ENCODE data around the gene APELA. TPM values are rescaled to one million over a fixed set of nuclear protein-coding genes. Genes with fewer than 3 reads are reported as not detected.
"Not testable (repeated sequence)": the region's sequence is repeated elsewhere in the genome, so short reads cannot be mapped to it uniquely, and the experiment has no call there.

Gene APELA, protein sequence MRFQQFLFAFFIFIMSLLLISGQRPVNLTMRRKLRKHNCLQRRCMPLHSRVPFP
- total RNA-seq = not detected

DNA sequence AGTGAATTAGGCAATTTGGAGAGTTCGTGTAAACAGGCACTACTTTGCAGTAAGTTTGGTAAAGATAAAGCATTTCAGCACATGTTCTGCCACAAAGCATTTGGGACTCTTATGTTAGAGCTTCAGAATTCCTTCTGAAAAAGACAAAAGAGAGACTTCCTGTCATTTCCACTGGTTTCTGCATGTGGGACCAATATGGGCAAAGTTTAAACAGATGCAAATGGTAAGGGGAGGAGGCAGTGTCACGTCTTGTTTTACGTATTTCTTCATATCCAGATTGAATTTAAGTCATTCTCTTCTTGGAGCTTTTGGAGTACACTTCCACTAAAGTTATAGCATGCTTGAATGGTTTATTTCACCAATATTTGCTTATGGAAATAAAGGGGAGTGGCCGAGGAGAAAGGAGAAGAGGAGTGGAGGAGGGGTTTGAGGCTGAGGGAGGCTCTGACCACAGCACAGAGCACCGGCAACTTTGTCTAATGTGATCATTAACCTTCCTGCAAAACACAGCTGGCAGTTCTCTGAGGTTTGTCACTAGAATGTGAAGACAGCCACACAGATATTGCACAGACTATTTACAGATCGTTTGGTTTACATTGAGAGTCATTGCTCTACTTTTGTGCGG, at the start of gene APELA:
Gene APELA, plus strand, starts transcription at position 479 of the 625 bp plus-strand sequence. CDS start 154 bp downstream, outside the sequence.
- DNase-seq (ENCODE audit: low spot score) = no peak
- ATAC-seq = peak; percentile 62

DNA sequence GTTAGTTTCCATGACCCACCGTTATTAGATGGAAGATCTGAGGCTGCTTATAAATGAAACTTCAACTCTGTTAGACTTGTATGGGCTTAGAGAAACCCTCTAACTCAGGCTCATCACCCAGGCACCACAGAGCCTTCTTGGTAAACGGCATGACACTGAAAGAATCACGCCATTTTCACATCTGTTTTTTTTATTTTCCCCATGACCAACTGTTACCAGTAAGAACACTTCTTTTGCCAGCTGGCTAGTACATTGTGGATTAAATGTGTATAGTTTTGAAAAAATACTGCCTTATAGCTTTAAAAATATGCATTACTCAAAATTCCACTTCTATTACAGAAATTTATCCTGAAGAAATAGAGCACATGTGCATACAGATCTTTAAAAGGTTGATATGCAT, 48.0 kb upstream of the APELA start:
- ATAC-seq = no peak

DNA sequence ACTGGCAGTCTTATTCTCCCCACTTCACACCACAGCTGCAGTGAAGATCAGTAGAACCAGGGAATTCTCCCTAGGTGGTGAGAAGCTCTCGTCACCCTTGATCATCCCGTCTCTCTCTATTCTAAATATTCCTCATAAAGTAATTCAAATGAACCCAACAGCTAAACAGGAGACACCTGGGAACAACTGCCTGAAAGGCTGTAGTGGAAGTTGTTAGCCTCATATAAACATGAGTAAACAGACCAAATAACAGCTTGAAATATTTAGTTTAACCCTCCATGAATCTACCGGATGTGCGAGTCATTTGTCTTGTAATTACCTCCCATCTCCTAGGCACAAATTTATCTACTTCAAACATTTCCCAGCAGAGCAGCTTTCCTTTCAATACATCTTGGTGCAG, 30.4 kb upstream of the APELA start:
- ATAC-seq (no peak), DNase-seq (ENCODE audit: low spot score) (no peak)

More for the DNA sequence above, 48.0 kb upstream of the APELA start:
- no peak for DNase-seq (ENCODE audit: low spot score)

DNA sequence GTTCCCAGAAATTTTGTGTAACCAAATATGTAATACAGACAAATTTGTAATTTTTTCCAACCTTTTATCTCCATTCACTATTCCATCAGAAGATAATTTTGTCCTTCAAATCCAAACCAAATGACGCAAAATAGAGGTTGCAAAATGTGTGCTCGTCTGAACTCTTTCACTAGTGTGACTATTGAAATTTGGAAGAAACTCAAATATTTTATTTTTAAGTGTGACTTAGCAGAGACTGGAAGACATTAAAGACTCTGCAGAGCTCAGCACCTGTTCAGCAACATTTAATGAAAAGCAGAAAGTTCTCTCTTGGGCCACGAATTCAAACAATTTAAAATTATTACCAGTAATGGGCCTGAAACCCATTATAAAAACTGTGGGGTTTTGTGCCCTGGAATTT, 30.0 kb upstream of the APELA start:
- ATAC-seq (no peak), DNase-seq (ENCODE audit: low spot score) (no peak)

DNA sequence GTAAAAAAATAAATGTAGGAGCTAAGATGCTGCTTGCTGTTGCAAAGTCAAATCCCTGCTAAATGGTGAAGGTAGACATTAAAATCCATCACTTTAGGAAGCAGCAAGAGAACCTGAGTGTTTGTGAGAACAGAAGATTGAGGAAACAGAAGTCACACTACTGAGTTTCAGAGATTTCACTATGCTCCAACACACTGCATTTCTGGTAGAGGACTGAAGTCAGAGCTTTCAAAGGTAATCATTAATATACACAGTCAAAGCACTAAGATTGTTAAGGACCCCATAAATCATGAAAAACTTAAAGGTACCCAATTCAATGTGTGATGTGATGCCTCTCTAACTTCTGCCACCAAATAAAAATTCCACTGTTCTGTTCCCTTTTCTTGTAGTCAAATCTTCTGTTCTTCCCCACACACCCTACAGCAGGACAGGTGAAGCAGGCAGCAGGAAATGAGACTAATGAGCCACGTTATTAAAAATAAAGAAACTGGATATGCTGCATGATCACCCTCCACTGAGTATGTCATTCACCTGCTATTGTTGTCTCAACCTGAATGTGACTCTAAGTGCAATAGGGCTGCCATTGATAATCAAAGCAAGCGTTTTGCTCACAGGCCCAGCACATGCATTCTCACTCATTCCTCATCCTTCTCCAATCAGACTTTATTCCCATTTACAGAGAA, 28.9 kb upstream of the APELA start:
- ATAC-seq = no peak

DNA sequence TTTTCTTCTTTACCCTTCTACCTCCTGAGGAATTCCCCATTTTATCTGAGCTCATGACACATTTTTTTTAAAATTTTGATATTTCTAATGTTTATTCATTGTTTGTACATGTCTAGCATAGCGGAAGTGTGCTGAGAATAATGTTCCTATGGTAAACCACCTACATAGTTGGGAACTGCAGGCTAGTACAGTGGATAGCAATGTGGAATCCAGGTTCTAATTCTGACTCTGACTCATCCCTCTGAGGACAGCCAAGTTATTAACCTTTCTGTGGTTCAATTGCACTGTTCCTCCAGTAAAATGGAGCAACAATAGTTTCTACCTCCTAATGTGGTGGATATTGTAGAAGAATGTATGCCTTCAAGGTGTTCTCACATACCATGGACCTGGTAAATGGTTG, 20.6 kb upstream of the APELA start:
- DNase-seq (ENCODE audit: low spot score) = no peak
- ATAC-seq = no peak

More for the DNA sequence above, 28.9 kb upstream of the APELA start:
- no peak for DNase-seq (ENCODE audit: low spot score)

DNA sequence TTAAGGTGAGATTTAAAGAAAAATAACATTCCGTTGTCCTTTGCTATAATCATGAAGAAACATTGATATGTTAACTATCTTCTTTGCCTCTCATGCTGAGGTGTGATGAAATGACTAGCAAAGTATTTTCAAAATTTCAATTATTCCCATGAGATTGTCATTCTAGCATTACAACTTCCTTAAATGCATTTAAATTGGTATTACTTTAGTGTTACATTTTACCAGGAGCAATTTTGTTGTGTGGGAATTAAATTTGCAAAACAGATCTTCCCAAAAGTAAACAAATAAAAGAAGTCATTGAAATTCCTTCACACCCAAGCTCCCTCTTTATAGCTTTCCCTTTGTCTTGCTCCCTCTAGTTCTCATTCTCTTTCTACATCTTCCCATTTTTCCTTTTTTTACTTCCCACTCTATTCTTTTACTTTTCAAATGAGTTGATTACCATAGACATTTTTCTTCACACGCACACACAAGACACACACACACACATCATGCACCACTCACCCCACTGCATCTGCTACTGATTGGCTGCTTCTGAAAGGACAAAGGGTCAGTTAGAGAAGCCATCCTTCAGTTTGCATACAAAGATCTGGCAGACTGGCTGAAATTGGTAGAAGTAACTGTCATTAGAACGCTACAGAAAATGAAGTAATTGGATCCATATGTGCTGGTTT, 10.0 kb upstream of the APELA start:
- DNase-seq (ENCODE audit: low spot score) (no peak), ATAC-seq (no peak)

DNA sequence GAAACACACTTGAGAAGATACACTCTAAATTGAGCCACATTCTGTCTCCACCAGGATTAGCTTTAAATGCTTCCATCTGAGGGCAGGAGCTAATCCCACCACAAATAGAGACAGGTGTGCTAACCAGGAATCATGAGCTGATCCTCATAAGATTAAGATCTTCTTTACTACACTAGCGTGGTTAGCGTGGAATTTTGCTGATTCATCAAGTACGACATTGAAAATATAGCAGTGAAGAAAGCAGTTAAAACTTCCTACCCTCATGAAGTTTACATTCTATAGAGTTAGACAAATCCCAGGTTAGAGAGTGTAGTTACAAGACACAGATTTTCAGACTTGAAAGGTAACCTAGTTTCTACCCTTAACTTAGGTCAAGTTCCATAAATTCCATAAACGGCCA, 5.3 kb upstream of the APELA start:
- DNase-seq (ENCODE audit: low spot score) (no peak), ATAC-seq (no peak)

DNA sequence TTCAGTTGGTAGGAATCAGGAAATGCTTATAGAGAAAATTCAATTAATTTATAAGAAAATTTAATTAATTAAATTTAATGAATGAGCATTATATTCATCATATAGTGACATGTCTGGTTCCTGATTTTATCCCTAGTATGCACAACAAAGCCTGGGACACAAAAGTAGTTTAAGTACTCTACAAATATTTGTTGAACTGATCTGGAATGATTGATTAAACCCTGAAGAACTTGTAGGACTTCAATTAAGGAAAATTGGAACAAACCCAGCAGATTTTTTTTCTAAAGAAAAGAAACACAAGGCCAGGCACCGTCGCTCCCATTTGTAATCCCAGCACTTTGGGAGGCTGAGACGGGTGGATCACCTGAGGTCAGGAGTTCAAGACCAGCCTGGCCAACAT, 4.5 kb upstream of the APELA start:
- DNase-seq (ENCODE audit: low spot score) (no peak), ATAC-seq (no peak)

DNA sequence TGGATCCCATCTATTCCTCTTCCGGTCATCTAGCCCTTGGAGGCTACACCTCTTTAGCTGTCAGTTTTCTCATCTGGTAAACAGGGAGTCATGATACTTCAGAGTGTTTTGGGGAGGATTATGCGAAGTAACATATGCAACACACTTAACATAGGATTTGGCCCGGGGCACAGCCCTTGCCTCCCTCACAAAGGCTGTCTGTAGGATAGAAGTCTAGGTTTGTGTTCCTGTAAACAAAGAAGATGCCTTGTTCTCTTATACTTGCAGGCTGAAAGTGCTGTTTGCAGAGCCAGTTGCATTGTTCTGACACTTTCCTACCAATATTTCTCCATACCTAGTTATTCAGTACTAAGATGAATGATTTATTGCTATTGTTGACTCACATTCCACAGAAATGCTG, 2.2 kb upstream of the APELA start:
- DNase-seq (ENCODE audit: low spot score) (no peak), ATAC-seq (no peak)

DNA sequence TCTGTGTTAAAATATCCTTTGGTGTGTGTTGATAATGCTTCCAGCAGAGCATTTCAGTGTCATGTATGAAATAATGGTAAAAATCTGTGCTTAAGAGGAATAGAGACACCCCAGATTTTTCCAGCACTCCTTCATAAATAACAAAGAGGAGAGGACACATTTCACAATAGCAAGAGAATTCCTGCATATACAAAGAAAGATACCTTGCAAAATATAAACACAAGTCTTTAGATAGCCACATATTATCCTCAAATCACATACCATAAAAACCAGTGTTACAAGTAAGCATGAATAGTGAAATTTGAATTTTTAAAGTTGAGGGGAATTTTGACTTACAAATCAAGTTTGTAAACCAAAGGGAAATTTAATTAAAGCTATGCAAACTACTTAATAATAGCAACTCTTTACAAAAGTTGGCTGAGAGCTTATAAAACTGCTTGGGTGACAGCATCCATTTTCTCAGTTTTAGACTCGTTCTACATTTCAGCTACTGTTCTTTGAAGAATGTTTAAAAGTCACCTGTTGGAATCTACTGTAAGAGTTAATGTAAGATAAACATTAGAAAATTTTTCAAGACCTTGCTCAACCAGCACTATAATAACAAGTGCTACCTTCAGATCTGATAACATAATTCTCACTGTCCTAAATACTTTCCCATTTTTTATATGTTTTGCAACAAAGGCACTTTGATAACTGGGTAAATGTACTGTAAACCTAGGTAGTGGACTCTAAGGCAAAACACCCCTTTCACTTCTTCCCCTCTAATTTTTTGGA, 3.7 kb downstream of the APELA start:
- no peak for ATAC-seq
- no peak for DNase-seq (ENCODE audit: low spot score)

DNA sequence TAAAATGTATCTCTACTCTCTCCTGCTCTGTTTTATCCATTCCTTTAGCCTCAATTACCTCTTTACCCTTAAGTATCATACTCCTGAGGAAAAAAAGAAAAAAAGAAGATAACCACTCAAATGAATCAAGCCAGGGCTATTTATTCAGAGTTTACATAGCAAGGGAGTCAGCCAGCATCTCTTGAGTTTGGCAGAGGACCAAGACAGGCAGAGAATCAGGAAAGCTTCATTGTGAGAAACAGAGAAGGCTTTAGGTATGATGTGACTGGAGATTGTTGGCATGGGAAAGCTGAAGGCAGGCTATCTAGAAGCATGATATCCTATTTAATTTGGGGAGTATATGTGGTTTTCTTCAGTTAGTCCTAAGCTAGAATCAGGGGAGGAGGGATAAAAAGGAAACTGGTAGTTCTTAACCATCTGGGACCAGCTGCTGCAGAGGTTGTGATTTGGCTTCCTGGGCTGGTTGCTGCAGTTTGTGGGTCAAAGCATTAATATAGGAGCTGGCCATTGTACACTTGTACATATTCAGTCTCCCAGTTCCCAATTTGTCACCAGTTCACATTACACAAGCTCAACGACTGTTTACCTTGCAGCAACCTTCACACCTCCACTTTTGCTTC, 11.2 kb downstream of the APELA start:
- ATAC-seq = no peak
- DNase-seq (ENCODE audit: low spot score) = no peak

DNA sequence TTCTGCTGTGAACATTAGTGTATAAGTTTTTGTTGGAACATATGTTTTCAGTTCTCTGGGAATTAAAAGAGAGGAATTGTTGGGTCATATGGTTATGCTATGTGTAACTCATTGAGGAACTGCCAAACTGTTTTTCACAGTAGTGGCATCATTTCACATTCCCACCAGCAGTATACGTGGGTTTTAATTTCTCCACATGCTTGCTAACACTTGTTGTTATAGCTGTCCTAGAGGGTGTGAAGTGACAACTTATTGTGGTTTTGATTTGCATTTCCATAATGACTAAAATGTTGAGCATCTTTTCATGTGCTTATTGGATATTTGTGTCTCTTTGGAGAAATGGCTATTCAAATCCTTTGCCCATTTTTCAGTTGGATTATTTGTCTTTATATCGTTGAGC, 13.7 kb downstream of the APELA start:
- ATAC-seq (no peak), DNase-seq (ENCODE audit: low spot score) (no peak)

DNA sequence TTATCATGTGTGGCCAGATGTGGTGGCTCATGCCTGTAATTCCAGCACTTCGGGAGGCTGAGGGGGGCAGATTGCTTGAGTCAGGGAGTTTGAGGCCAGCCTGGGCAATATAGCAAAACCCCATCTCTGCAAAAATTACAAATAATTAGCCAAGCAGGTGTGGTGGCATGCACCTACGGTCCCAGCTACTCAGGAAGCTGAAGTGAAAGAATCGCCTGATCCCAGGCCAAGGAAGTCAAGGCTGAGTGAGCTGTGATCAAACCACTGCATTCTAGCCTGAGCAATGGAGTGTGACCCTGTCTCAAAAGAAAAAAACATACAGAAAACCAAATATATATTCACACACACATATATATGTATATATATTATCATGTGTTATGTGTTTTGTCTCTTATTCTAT, 15.0 kb downstream of the APELA start:
- ATAC-seq (no peak), DNase-seq (ENCODE audit: low spot score) (no peak)

DNA sequence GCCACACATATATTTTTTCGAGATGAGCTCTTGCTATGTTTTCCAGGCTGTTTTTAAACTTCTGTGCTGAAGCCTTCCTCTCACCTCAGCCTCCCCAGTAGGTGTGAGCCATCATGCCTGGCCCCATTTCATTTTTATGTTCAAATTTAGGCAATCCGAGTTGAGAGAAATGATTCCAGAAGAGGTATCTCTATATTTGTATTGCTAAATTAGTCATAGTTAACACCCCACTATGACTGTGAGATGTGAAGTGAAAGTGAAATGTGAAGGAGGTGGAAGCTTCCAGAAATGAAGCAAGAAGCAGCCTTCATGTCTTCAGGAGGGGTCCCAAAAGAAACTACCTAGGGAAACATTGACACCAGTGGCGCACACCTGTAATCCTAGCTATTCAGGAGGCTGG, 17.7 kb downstream of the APELA start:
- no peak for DNase-seq (ENCODE audit: low spot score)
- ATAC-seq = no peak

DNA sequence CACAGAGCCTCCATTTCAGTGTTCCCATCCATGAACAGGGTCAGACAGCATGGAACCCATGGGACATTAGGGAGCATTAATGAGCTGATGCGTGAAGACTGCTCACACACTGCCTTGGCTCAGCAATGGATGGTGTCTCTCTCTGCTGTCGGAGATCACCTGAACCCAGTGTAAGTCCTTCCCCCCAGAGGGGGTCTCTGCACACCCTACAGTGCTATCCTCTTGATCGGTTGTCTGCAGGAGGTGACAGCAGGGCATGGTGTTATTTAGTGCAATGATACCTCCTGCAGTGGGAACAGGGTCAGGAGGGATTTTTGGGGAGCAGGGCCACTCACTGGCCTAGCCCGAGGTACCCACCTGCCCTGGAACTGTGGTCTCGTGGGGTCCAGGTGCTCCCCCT, 25.6 kb downstream of the APELA start:
- ATAC-seq = no peak
- DNase-seq (ENCODE audit: low spot score) = no peak

DNA sequence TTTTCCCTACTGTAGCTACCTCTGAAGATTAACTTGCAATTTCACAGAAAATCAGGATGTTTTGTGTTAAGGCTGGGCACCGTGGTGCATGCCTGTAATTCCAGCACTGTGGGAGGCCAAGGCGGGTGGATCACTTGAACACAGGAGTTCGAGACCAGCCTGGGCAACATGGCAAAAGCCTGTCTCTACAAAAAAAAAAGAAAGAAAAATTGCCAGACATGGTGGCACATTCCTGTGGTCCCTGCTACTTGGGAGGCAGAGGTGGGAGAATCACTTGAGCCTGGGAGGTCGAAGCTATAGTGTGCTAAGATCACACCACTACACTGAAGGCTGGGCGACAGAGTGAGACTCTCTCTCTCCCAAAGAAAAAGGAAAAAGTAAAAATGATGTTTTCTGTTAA, 27.4 kb downstream of the APELA start:
- DNase-seq (ENCODE audit: low spot score) (no peak), ATAC-seq (no peak)

DNA sequence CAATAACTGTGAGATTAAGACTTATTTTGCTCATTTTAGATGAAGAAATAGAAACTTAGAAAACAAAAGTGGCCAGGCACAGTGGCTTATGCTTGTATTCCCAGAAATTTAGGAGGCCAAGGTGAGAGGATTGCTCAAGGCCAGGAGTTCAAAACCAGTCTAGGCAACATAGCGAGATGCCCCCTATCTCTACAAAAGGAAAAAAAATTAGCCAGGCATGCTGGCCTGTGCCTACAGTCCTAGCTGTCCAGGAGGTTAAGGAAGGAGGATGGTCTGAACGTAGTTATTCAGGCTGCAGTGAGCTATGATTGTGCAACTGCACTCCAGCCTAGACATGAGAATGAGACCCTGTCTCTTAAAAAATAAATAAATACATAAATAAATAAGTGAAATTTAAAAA, 28.0 kb downstream of the APELA start:
- no peak for ATAC-seq
- no peak for DNase-seq (ENCODE audit: low spot score)

DNA sequence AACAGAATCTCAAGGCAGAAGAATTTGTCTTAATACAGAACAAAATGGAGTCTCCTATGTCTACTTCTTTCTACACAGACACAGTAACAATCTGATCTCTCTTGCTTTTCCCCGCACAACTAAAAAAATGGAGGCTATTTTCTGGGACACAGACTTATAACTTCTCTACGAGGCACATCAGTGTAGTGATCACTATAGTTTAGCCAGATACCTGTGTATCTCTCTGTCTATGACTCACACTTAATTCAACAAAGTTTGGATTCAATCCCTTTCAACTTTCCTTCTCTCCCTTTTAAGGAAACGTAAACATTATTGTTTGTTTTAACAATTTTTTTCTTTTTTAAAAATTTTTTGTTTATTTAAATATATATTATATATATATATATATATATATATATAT, 29.4 kb downstream of the APELA start:
- no peak for DNase-seq (ENCODE audit: low spot score)
- no peak for ATAC-seq

DNA sequence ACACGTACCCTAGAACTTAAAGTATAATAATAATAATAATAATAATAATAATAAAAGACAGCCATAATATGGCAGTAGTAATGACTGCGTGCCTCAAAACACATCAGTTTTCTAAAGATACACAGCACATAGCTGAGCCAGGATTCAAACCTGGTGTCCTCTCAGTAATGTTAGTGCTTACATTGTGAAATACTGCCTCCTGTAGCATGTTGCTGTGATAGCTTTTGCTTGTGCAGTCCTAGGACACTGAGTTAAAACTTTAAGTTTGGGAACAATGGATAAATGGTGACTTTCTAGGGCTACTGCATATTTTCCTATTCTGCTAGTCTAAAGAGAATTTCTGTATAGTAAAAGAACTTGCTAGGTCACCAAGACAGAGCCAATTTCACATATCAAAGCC, 36.5 kb downstream of the APELA start:
- not testable (repeated sequence) for ATAC-seq; DNase-seq (ENCODE audit: low spot score)

DNA sequence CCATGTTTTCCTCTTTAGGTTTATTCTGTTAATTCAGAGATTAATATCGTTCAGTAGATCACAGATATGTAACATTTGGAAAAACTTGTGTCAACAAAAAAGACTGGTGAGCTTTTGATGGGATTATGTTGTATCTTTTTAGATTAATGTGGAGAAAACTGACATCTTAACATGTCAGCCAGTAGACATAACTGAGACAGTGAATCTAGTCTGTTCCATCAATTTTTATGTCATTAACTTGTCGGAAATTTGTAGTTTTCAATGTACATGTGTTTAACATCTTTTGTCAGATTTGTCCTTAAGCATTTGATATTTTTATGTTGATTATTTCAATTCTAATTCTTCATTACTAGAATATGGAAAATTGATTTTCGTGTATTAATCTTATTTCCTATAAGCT, 42.0 kb downstream of the APELA start:
- DNase-seq (ENCODE audit: low spot score) (no peak), ATAC-seq (no peak)
